GM19240 (cell line): Measurements from ENCODE around the gene TMEM222.
A peak's percentile ranks its signal among the peaks of the same experiment; 100 is the strongest.

Experiments
- DNase-seq: peaks from one replicate; pipeline ENCODE4 v3.0.0; 2011; ENCODE audit warnings: low spot score; ENCODE audit not compliant: insufficient read length

Gene TMEM222

GRCh38 chr1:27341525-27342252 is 19.7 kb downstream of the TMEM222 start, which contains the start of gene SYTL1:
TSS of gene SYTL1 (plus strand) at chr1:27342022. CDS start at chr1:27345335, 3,313 bp downstream.
- peak; percentile 88 for DNase-seq

- DNase-seq: no peak
Observed at GRCh38 chr1:27342391-27342777, 20.4 kb downstream of the TMEM222 start.

GRCh38 chr1:27342778-27343638 is 21.0 kb downstream of the TMEM222 start:
- no peak for DNase-seq

- DNase-seq: no peak
Observed at GRCh38 chr1:27343639-27344025, 21.7 kb downstream of the TMEM222 start.

- no peak for DNase-seq
Observed at GRCh38 chr1:27345272-27345671, 23.3 kb downstream of the TMEM222 start.

- DNase-seq: no peak
Observed at GRCh38 chr1:27346357-27346756, 24.4 kb downstream of the TMEM222 start.

- DNase-seq: no peak
Observed at GRCh38 chr1:27346991-27347624, 25.1 kb downstream of the TMEM222 start.

GRCh38 chr1:27348861-27349783 is 27.2 kb downstream of the TMEM222 start:
- no peak for DNase-seq

GRCh38 chr1:27349784-27350662 is 28.1 kb downstream of the TMEM222 start:
- no peak for DNase-seq

- no peak for DNase-seq
Observed at GRCh38 chr1:27350663-27351540, 28.9 kb downstream of the TMEM222 start.

- DNase-seq: no peak
Observed at GRCh38 chr1:27351541-27352107, 29.7 kb downstream of the TMEM222 start.

- DNase-seq: no peak
Observed at GRCh38 chr1:27353166-27353565, 31.2 kb downstream of the TMEM222 start.

- DNase-seq: no peak
Observed at GRCh38 chr1:27353629-27354028, 31.7 kb downstream of the TMEM222 start.

GRCh38 chr1:27355683-27356082 is 33.7 kb downstream of the TMEM222 start:
- no peak for DNase-seq

- DNase-seq: no peak
Observed at GRCh38 chr1:27356277-27356618, 34.3 kb downstream of the TMEM222 start.

- DNase-seq: no peak
Observed at GRCh38 chr1:27356619-27357280, 34.8 kb downstream of the TMEM222 start.

- DNase-seq: peak; percentile 97
Observed at GRCh38 chr1:27357281-27358037, 35.5 kb downstream of the TMEM222 start.
